Muscle layer of colon (tissue), 2 donors: ENCODE measurements around the gene ZNF648.
"Not testable (repeated sequence)": the region's sequence is repeated elsewhere in the genome, so short reads cannot be mapped to it uniquely, and the experiment has no call there.

Experiments
- H3K27ac ChIP-seq: one replicate; pipeline ENCODE4 v1.7.0; 2013; ENCODE audit warnings: low read depth, mild to moderate bottlenecking, low read length, moderate library complexity
- H3K27me3 ChIP-seq, 2 donors: one replicate each; pipeline ENCODE4 v1.7.0; 2013; ENCODE audit warnings: low read length in 2 of 2, mild to moderate bottlenecking in 2 of 2; ENCODE audit not compliant: insufficient read depth in 2 of 2, control insufficient read depth in 1 of 2
- H3K36me3 ChIP-seq: one replicate; pipeline ENCODE4 v1.7.0; 2013; ENCODE audit warnings: mild to moderate bottlenecking, low read length; ENCODE audit not compliant: insufficient read depth
- H3K4me1 ChIP-seq: one replicate; pipeline ENCODE4 v1.7.0; 2013; ENCODE audit warnings: mild to moderate bottlenecking, low read length; ENCODE audit not compliant: insufficient read depth
- H3K4me3 ChIP-seq, 2 donors: one replicate each; pipeline ENCODE4 v1.7.0; 2013; ENCODE audit warnings: low read length in 2 of 2, low read depth in 1 of 2, mild to moderate bottlenecking in 1 of 2, moderate library complexity in 1 of 2
- H3K9ac ChIP-seq: one replicate; pipeline ENCODE4 v1.7.0; 2013; ENCODE audit warnings: low read length
- H3K9me3 ChIP-seq: one replicate; pipeline ENCODE4 v1.7.0; 2013; ENCODE audit warnings: mild to moderate bottlenecking, low read length
- donor health status: abdominal sarcoma.
- donor health status: Adenocarcinoma of cecum.

The ZNF648 gene

GRCh38 chr1:182005398-182005797 is 56.1 kb downstream of the ZNF648 start:
- H3K27ac ChIP-seq, H3K4me3 ChIP-seq, H3K36me3 ChIP-seq, H3K4me1 ChIP-seq, H3K9ac ChIP-seq, H3K9me3 ChIP-seq, H3K27me3 ChIP-seq: not testable (repeated sequence)

- Histone ChIP-seq H3K36me3 (no peaks in the 10 kb centered on the region), H3K9me3 (no peaks in the 10 kb centered on the region), H3K27ac (no peak overlapping the region), H3K4me3 (no peak overlapping the region), H3K4me1 (no peaks in the 10 kb centered on the region), H3K9ac (no peak overlapping the region), H3K27me3 (no peaks in the 10 kb centered on the region)
Measured at GRCh38 chr1:182004601-182005000, 56.9 kb downstream of the ZNF648 start.
